ENCODE data around the gene PAK5. TPM values are rescaled to one million over a fixed set of nuclear protein-coding genes. Genes with fewer than 3 reads are reported as not detected.
A peak's percentile ranks its signal among the peaks of the same experiment; 100 is the strongest.

The PAK5 gene
- polyA plus RNA-seq, 6 donors from 2014 or later = not detected

GRCh38 chr20:9758752-9759151 lies 80.1 kb downstream of the PAK5 start:
- Mint-ChIP-seq H3K36me3 (no peaks in the 10 kb centered on the region), H3K27ac (no peak overlapping the region), H3K4me1 (no peaks in the 10 kb centered on the region), H3K27me3 (no peaks in the 10 kb centered on the region), H3K4me3 (no peak overlapping the region), H3K9me3 (peaks cover 0 to 17% (median 14%) of the 10 kb centered on the region in 7 donors)
- DNase-seq = no peak
- no peak for ATAC-seq (ENCODE audit: low read depth in 2 of 2)

DNA sequence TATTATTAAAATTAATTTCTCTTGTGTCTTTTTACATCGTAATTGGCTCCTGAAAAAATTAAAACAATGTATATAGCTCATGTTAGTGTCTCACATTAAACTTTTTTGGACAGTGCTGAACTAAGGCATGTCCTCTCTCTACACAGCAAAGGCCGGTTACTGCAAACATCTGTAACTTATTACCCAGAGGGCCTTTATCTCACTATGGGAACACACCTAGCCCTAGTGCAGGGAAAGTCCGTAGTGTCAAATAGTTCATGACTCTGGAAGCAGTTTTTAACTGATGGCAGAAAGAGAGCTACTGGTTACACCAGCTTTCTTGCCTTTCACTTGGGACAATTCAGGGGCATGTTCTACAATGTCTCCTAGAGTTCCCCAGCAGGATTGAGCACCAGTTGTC lies 82.2 kb downstream of the PAK5 start:
- Mint-ChIP-seq H3K4me3 (no peak overlapping the region), H3K27ac (no peak overlapping the region), H3K27me3 (no peaks in the 10 kb centered on the region), H3K36me3 (no peaks in the 10 kb centered on the region), H3K4me1 (no peaks in the 10 kb centered on the region), H3K9me3 (peaks cover 0 to 12% (median 6%) of the 10 kb centered on the region in 7 donors)
- no peak for ATAC-seq (ENCODE audit: low read depth in 2 of 2)
- DNase-seq = no peak

- DNase-seq = no peak
- ATAC-seq (ENCODE audit: low read depth in 2 of 2) = no peak
- Mint-ChIP-seq H3K4me3 (no peak overlapping the region), H3K9me3 (peaks cover 0 to 5% (median 4%) of the 10 kb centered on the region in 7 donors), H3K36me3 (no peaks in the 10 kb centered on the region), H3K27me3 (no peaks in the 10 kb centered on the region), H3K4me1 (no peaks in the 10 kb centered on the region), H3K27ac (no peak overlapping the region)
Observed at GRCh38 chr20:9755301-9755700, 83.6 kb downstream of the PAK5 start.

GRCh38 chr20:9744551-9744950 lies 94.3 kb downstream of the PAK5 start:
- no peaks in the 10 kb centered on the region for H3K36me3 Mint-ChIP-seq
- ATAC-seq (ENCODE audit: low read depth in 2 of 2) = no peak
- DNase-seq = no peak
- peaks cover 0 to 13% (median 6%) of the 10 kb centered on the region in 7 donors for H3K9me3 Mint-ChIP-seq
- H3K27ac Mint-ChIP-seq = no peak overlapping the region
- no peaks in the 10 kb centered on the region for H3K4me1 Mint-ChIP-seq
- peaks cover 0 to 7% (median 5%) of the 10 kb centered on the region in 3 donors for H3K27me3 Mint-ChIP-seq
- H3K4me3 Mint-ChIP-seq = no peak overlapping the region

DNA sequence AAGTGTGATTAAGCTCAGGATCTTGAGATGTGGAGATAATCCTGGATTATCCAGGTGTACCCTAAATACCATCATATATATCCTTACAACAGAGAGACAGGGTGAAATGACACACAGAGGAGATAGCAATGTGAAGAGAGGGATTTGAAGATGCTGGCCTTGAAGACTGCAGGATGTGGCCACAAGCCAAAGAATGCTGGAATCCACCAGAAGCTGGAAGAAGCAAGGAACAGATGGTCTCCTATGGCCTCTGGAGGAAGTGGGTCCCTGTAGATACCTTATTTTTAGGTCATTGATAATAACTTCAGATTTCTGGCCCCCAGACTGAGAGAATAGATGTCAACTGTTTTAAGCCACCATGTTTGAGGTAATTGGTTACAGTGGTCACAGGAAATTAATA lies 95.0 kb downstream of the PAK5 start:
- Mint-ChIP-seq H3K27ac (peak overlapping the region in 1 of 6 donors; percentile 54), H3K9me3 (peaks cover 0 to 13% (median 6%) of the 10 kb centered on the region in 7 donors), H3K4me1 (no peaks in the 10 kb centered on the region), H3K4me3 (no peak overlapping the region), H3K27me3 (peaks cover 0 to 7% (median 5%) of the 10 kb centered on the region in 3 donors), H3K36me3 (no peaks in the 10 kb centered on the region)
- no peak for ATAC-seq (ENCODE audit: low read depth in 2 of 2)
- no peak for DNase-seq

- ATAC-seq (ENCODE audit: low read depth in 2 of 2) (no peak), DNase-seq (no peak)
- Mint-ChIP-seq H3K27ac (no peak overlapping the region), H3K36me3 (no peaks in the 10 kb centered on the region), H3K4me1 (no peaks in the 10 kb centered on the region), H3K4me3 (peak overlapping the region in 1 of 8 donors; percentile 45), H3K27me3 (peaks cover 0 to 7% (median 5%) of the 10 kb centered on the region in 3 donors), H3K9me3 (peaks cover 0 to 13% (median 4%) of the 10 kb centered on the region in 7 donors)
Observed at GRCh38 chr20:9742821-9743220, 96.1 kb downstream of the PAK5 start.

- no peaks in the 10 kb centered on the region for H3K4me1 Mint-ChIP-seq
- H3K4me3 Mint-ChIP-seq = no peak overlapping the region
- peaks cover 0 to 7% (median 5%) of the 10 kb centered on the region in 3 donors for H3K27me3 Mint-ChIP-seq
- no peak for ATAC-seq (ENCODE audit: low read depth in 2 of 2)
- H3K27ac Mint-ChIP-seq = no peak overlapping the region
- H3K9me3 Mint-ChIP-seq = peaks cover 0 to 16% (median 4%) of the 10 kb centered on the region in 7 donors
- DNase-seq = no peak
- no peaks in the 10 kb centered on the region for H3K36me3 Mint-ChIP-seq
Observed at GRCh38 chr20:9741996-9742395, 96.9 kb downstream of the PAK5 start.

DNA sequence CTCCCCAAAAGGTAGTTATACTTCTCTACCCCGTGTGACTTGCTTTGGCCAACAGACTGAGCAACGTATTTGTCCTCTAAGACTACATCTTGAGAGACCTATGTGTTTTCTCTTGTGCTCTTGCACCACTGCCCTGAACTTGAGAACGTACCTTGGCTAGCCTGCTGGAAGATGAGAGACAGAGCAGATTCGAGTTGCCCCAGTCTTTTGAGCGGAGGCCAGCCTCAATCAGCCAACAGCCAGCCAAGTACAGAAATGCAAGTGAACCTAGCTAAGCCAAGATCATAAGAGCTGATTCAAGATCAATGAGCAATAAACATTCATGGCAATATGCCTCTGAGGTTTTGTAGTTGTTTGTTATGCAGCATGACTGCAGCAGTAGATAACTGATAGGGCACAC lies 98.4 kb downstream of the PAK5 start:
- H3K27ac Mint-ChIP-seq = no peak overlapping the region
- H3K9me3 Mint-ChIP-seq = peaks cover 2 to 24% (median 5%) of the 10 kb centered on the region in 7 donors
- no peak for DNase-seq
- H3K4me3 Mint-ChIP-seq = no peak overlapping the region
- no peak for ATAC-seq (ENCODE audit: low read depth in 2 of 2)
- no peaks in the 10 kb centered on the region for H3K4me1 Mint-ChIP-seq
- peaks cover 0 to 7% (median 5%) of the 10 kb centered on the region in 3 donors for H3K27me3 Mint-ChIP-seq
- no peaks in the 10 kb centered on the region for H3K36me3 Mint-ChIP-seq

GRCh38 chr20:9739991-9740390 lies 98.9 kb downstream of the PAK5 start:
- H3K27ac Mint-ChIP-seq = no peak overlapping the region
- DNase-seq = no peak
- peaks cover 0 to 7% (median 5%) of the 10 kb centered on the region in 3 donors for H3K27me3 Mint-ChIP-seq
- no peaks in the 10 kb centered on the region for H3K36me3 Mint-ChIP-seq
- no peak for ATAC-seq (ENCODE audit: low read depth in 2 of 2)
- H3K4me1 Mint-ChIP-seq = no peaks in the 10 kb centered on the region
- peaks cover 2 to 28% (median 5%) of the 10 kb centered on the region in 7 donors for H3K9me3 Mint-ChIP-seq
- H3K4me3 Mint-ChIP-seq = no peak overlapping the region

- Mint-ChIP-seq H3K4me1 (no peaks in the 10 kb centered on the region), H3K9me3 (peaks cover 2 to 29% (median 6%) of the 10 kb centered on the region in 7 donors), H3K4me3 (no peak overlapping the region), H3K27me3 (no peaks in the 10 kb centered on the region), H3K36me3 (no peaks in the 10 kb centered on the region), H3K27ac (no peak overlapping the region)
- DNase-seq = no peak
- ATAC-seq (ENCODE audit: low read depth in 2 of 2) = no peak
Observed at GRCh38 chr20:9736373-9736772, 102.5 kb downstream of the PAK5 start.

- DNase-seq (no peak), ATAC-seq (ENCODE audit: low read depth in 2 of 2) (no peak)
- Mint-ChIP-seq H3K9me3 (peaks cover 0 to 7% (median 3%) of the 10 kb centered on the region in 7 donors), H3K27me3 (no peaks in the 10 kb centered on the region), H3K4me3 (no peak overlapping the region), H3K4me1 (no peaks in the 10 kb centered on the region), H3K36me3 (no peaks in the 10 kb centered on the region), H3K27ac (peak overlapping the region in 1 of 6 donors; percentile 70)
Observed at GRCh38 chr20:9723501-9724202, 115.2 kb downstream of the PAK5 start.

DNA sequence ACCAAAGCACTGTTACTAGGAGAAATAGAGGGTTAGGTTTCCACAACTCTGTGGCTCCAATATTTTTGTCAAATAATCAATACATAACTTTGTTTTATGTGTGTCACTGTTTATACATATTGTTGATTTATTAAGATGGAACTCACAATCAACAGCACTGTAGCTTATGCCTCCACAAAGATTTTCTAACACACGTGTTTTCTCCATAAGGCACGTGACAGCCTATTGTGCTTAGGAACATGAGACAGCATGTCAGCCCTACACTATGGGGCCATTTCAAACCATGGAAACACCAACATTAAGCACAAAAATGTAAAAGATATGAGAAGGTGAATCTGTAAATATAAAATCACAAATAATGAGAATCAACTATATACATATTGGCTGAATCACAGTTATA lies 127.0 kb downstream of the PAK5 start:
- H3K36me3 Mint-ChIP-seq = no peaks in the 10 kb centered on the region
- ATAC-seq (ENCODE audit: low read depth in 2 of 2) (no peak), DNase-seq (no peak)
- no peaks in the 10 kb centered on the region for H3K4me1 Mint-ChIP-seq
- H3K9me3 Mint-ChIP-seq = peaks cover 0 to 10% (median 2%) of the 10 kb centered on the region in 7 donors
- no peaks in the 10 kb centered on the region for H3K27me3 Mint-ChIP-seq
- no peak overlapping the region for H3K27ac Mint-ChIP-seq
- H3K4me3 Mint-ChIP-seq = no peak overlapping the region

DNA sequence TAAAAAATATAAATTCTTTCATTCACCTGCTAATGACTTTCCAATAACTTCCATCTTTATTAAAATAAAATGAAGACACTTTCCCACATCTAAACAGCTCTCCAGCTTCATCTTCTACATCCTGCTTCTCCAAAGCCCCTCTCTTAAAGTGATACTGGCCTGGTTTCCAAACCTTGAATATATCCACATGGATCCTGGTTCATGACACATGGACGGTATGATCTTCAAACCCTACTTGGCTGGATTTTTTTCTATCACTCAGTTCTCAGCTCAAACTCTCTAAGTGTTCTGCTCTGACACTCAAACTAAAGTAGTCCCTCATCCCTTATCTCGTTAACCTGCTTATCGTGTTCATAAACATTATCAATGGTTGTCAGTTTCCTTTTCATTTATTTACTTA lies 128.2 kb downstream of the PAK5 start:
- H3K4me1 Mint-ChIP-seq = no peaks in the 10 kb centered on the region
- no peak overlapping the region for H3K27ac Mint-ChIP-seq
- H3K4me3 Mint-ChIP-seq = no peak overlapping the region
- H3K36me3 Mint-ChIP-seq = no peaks in the 10 kb centered on the region
- ATAC-seq (ENCODE audit: low read depth in 2 of 2) = no peak
- no peak for DNase-seq
- peaks cover 0 to 10% (median 2%) of the 10 kb centered on the region in 7 donors for H3K9me3 Mint-ChIP-seq
- no peaks in the 10 kb centered on the region for H3K27me3 Mint-ChIP-seq

- no peak overlapping the region for H3K4me3 Mint-ChIP-seq
Observed at GRCh38 chr20:9705722-9706476, 133.0 kb downstream of the PAK5 start.

More at GRCh38 chr20:9705722-9706476, 133.0 kb downstream of the PAK5 start:
- Mint-ChIP-seq H3K36me3 (no peaks in the 10 kb centered on the region), H3K9me3 (peaks cover 0 to 7% (median 0%) of the 10 kb centered on the region in 7 donors), H3K4me1 (no peaks in the 10 kb centered on the region), H3K27me3 (peaks cover 0 to 4% (median 0%) of the 10 kb centered on the region in 3 donors), H3K27ac (no peak overlapping the region)
- ATAC-seq (ENCODE audit: low read depth in 2 of 2) (no peak), DNase-seq (no peak)

All from naive B cell (primary cell).